ENCODE results near the gene LRP2.

GRCh38 chr2:169178364-169178763, 184.0 kb downstream of the LRP2 start:
- TF ChIP-seq CTCF (IDR thresholded peaks at IDR 0.05) (no peak), POLR2A (IDR thresholded peaks at IDR 0.05) (no peak)
